HG03342 (cell line): ENCODE measurements around the gene TOMM20.
"Not testable (repeated sequence)": the region's sequence is repeated elsewhere in the genome, so short reads cannot be mapped to it uniquely, and the experiment has no call there.

ENCODE experiments used
- ATAC-seq: cut with Tn5 transposase; IDR thresholded peaks from one replicate; pipeline ENCODE4 v1.9.1; 2021; ENCODE audit warnings: mild to moderate bottlenecking, moderate library complexity; ENCODE audit not compliant: unreplicated experiment

TOMM20 gene

GRCh38 chr1:235105051-235106043 is 23.3 kb downstream of the TOMM20 start:
- ATAC-seq: peak; percentile 79

- no peak for ATAC-seq
These were observed 25.6 kb downstream of the TOMM20 start for GRCh38 chr1:235102993-235103411.

- no peak for ATAC-seq
These were observed 26.4 kb downstream of the TOMM20 start for GRCh38 chr1:235102259-235102582.

- ATAC-seq: no peak
These were observed 26.9 kb downstream of the TOMM20 start for GRCh38 chr1:235101558-235102258.

- no peak for ATAC-seq
These were observed 28.4 kb downstream of the TOMM20 start for GRCh38 chr1:235100194-235100772.

- no peak for ATAC-seq
These were observed 29.6 kb downstream of the TOMM20 start for GRCh38 chr1:235098991-235099390.

GRCh38 chr1:235098547-235098946 is 30.1 kb downstream of the TOMM20 start:
- no peak for ATAC-seq

- ATAC-seq: not testable (repeated sequence)
These were observed 31.1 kb downstream of the TOMM20 start for GRCh38 chr1:235097501-235097900.

GRCh38 chr1:235095938-235096562 is 32.6 kb downstream of the TOMM20 start:
- ATAC-seq: no peak

GRCh38 chr1:235093696-235094592 is 34.7 kb downstream of the TOMM20 start:
- peak; percentile 70 for ATAC-seq

GRCh38 chr1:235093013-235093695 is 35.5 kb downstream of the TOMM20 start:
- ATAC-seq: no peak

GRCh38 chr1:235092415-235092814 is 36.2 kb downstream of the TOMM20 start:
- ATAC-seq: not testable (repeated sequence)

- not testable (repeated sequence) for ATAC-seq
These were observed 36.6 kb downstream of the TOMM20 start for GRCh38 chr1:235092045-235092406.

- ATAC-seq: not testable (repeated sequence)
These were observed 37.2 kb downstream of the TOMM20 start for GRCh38 chr1:235091319-235092044.

- no peak for ATAC-seq
These were observed 38.1 kb downstream of the TOMM20 start for GRCh38 chr1:235090406-235091069.

GRCh38 chr1:235088907-235089306 is 39.7 kb downstream of the TOMM20 start:
- no peak for ATAC-seq

- no peak for ATAC-seq
These were observed 40.2 kb downstream of the TOMM20 start for GRCh38 chr1:235088430-235088829.

GRCh38 chr1:235087906-235088305 is 40.7 kb downstream of the TOMM20 start:
- no peak for ATAC-seq
